Glutamatergic neuron (in vitro differentiated cells): Measurements from ENCODE around the gene SMIM10L1. TPM values are rescaled to one million over a fixed set of nuclear protein-coding genes. Genes with fewer than 3 reads are reported as not detected.

ENCODE experiments used
- DNase-seq: peaks from one replicate; pipeline ENCODE4 v3.0.0; 2022
- H3K27ac Mint-ChIP-seq: one replicate; pipeline ENCODE4 v1.8.0; 2020; ENCODE audit warnings: mild to moderate bottlenecking, mixed read lengths, inconsistent platforms; ENCODE audit not compliant: unreplicated experiment
- H3K27me3 Mint-ChIP-seq: one replicate; pipeline ENCODE4 v1.8.0; 2020; ENCODE audit warnings: mild to moderate bottlenecking, moderate library complexity, mixed read lengths, inconsistent platforms; ENCODE audit not compliant: unreplicated experiment
- H3K36me3 Mint-ChIP-seq: one replicate; pipeline ENCODE4 v1.8.0; 2020; ENCODE audit warnings: mild to moderate bottlenecking, mixed read lengths, inconsistent platforms; ENCODE audit not compliant: unreplicated experiment
- H3K4me1 Mint-ChIP-seq: one replicate; pipeline ENCODE4 v1.8.0; 2020; ENCODE audit warnings: mild to moderate bottlenecking, low read depth, mixed read lengths, inconsistent platforms; ENCODE audit not compliant: unreplicated experiment
- H3K4me3 Mint-ChIP-seq: one replicate; pipeline ENCODE4 v1.8.0; 2020; ENCODE audit warnings: mild to moderate bottlenecking, mixed read lengths, inconsistent platforms; ENCODE audit not compliant: unreplicated experiment
- H3K9me3 Mint-ChIP-seq: one replicate; pipeline ENCODE4 v1.8.0; 2020; ENCODE audit warnings: mild to moderate bottlenecking, moderate library complexity, mixed read lengths, inconsistent platforms; ENCODE audit not compliant: unreplicated experiment
- CTCF ChIP-seq: fragments of 200-600 bp; sonication (generic); IDR thresholded peaks from one replicate; pipeline ENCODE4 v1.5.0; 2021; ENCODE audit not compliant: partially characterized antibody, unreplicated experiment
- total RNA-seq: library from RNA; stranded (reverse); fragmentation: NEBNext Ultra II Directional; extraction: Animal tissue kit (Norgen Biotek cat#: 25700); gene quantifications from one replicate; pipeline ENCODE4 v1.2.1, GENCODE V29; 2021; ENCODE audit not compliant: unreplicated experiment

SMIM10L1 gene
- total RNA-seq, 1 donor from 2014 or later, result 12.0 TPM

DNA sequence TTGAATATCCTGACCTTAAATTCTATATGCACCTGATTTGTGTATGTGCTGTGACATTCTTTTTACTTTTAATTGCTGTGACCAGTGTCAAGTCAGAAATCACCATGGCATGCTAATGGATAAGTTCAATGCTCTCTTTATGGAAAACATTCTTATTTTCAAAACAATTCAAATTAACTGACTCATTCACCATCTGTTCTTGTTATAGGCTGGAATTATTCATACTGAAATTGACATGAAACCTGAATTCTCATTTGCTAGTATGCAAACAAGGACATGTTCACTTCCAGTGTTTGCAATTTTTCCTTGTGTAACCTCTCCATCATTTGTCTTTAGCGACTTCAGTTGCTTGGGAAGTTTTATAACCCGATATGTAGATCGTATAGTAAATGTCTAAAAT is 36.7 kb upstream of the SMIM10L1 start, which contains the start of gene TAS2R30:
TSS of gene TAS2R30 (minus strand) at position 340 of the 400 bp plus-strand sequence. CDS start 400 bp downstream, outside the sequence.
- Mint-ChIP-seq H3K4me3 (no peak within 1 kb of the TSS), H3K27me3 (no peaks in the 10 kb centered on the region), H3K9me3 (no peaks in the 10 kb centered on the region), H3K36me3 (no peaks in the 10 kb centered on the region), H3K27ac (no peak within 1 kb of the TSS), H3K4me1 (peaks cover 7% of the 10 kb centered on the region)
- no peak for DNase-seq
- TF ChIP-seq CTCF, result no peak

- no peak overlapping the region for H3K4me3 Mint-ChIP-seq
- H3K27me3 Mint-ChIP-seq, result no peaks in the 10 kb centered on the region
- no peaks in the 10 kb centered on the region for H3K9me3 Mint-ChIP-seq
- H3K36me3 Mint-ChIP-seq, result no peaks in the 10 kb centered on the region
- no peak for TF ChIP-seq CTCF
- DNase-seq, result no peak
- H3K27ac Mint-ChIP-seq, result no peak overlapping the region
- H3K4me1 Mint-ChIP-seq, result peaks cover 2% of the 10 kb centered on the region
These were observed 34.9 kb upstream of the SMIM10L1 start for GRCh38 chr12:11136075-11136474.

DNA sequence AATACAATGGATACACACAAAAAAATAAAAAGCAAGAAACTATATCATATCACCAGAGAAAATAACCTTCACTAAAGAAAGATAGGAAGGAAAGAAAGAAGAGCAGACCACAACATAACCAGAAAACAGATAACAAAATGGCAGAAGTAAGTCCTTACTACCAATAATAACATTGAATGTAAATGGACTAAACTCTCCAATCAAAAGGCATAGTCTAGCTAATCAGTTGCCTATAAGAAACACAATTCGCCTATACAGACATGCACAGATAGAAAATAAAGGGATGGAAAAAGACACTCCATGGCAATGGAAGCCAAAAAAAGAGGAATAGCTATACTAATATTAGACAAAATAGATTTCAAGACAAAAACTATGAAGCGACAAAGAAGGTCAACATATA is 27.6 kb upstream of the SMIM10L1 start:
- TF ChIP-seq CTCF, result no peak
- no peak for DNase-seq
- H3K36me3 Mint-ChIP-seq, result peaks cover 8% of the 10 kb centered on the region

DNA sequence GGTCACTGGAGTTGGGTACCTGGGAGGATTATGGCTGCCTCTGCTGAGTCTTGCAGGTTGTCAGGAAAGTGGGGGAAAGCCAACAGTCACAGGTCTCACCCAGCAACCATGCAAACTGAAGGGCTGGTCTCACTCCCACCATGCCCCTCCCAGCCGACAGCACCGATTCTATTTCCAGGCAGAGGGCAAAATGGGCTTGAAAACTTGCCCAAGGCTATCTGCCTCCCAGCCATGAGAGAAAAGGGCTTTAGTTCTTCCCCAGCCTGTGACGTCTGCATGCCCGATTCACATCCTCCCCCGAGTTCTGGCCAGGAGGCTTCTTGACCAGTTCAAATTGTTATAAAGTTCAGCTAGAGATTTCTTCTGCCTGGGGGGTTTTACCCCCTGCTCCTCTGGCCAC is 26.7 kb upstream of the SMIM10L1 start:
- Mint-ChIP-seq H3K4me3 (no peak overlapping the region), H3K36me3 (peaks cover 8% of the 10 kb centered on the region), H3K27ac (no peak overlapping the region), H3K4me1 (no peaks in the 10 kb centered on the region), H3K27me3 (no peaks in the 10 kb centered on the region), H3K9me3 (peaks cover 2% of the 10 kb centered on the region)
- DNase-seq, result no peak
- no peak for TF ChIP-seq CTCF

More for the DNA sequence above, 27.6 kb upstream of the SMIM10L1 start:
- Mint-ChIP-seq H3K27ac (no peak overlapping the region), H3K4me3 (no peak overlapping the region), H3K9me3 (peaks cover 2% of the 10 kb centered on the region), H3K4me1 (no peaks in the 10 kb centered on the region), H3K27me3 (no peaks in the 10 kb centered on the region)

DNA sequence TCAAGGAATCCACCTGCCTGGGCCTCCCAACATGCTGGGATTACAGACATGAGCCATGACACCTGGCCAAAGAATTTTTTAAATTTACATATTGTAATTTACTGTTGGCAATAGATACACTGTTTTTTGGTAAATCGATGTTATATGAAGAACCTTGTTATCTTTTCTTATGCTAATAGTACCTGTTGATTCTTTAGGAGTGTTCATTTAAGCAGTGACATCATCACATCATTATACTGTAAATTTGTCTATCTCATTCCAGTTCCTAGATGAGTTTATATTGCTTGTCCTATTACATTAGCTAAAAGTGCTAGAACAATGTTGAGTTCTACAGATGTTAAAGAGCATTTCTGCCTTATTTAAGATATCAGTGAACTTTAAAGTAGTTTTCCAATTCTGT is 23.6 kb upstream of the SMIM10L1 start:
- H3K27me3 Mint-ChIP-seq, result no peaks in the 10 kb centered on the region
- no peak for TF ChIP-seq CTCF
- peaks cover 2% of the 10 kb centered on the region for H3K9me3 Mint-ChIP-seq
- no peak overlapping the region for H3K4me3 Mint-ChIP-seq
- no peak overlapping the region for H3K27ac Mint-ChIP-seq
- no peak for DNase-seq
- peaks cover 6% of the 10 kb centered on the region for H3K4me1 Mint-ChIP-seq
- peaks cover 8% of the 10 kb centered on the region for H3K36me3 Mint-ChIP-seq
